ENCODE results near the gene TOMM70. TPM values are rescaled to one million over a fixed set of nuclear protein-coding genes. Genes with fewer than 3 reads are reported as not detected.
A peak's percentile ranks its signal among the peaks of the same experiment; 100 is the strongest.

Gene TOMM70
- total and polyA plus RNA-seq, 7 experiments from 2014 or later, result 18.3 to 43.7 (median 23.9) TPM

GRCh38 chr3:100319951-100320350 is 80.9 kb downstream of the TOMM70 start:
- Histone ChIP-seq H3K4me1 (ENCODE audit: control insufficient read depth in 2 of 2, insufficient read depth in 2 of 2, low read length in 2 of 2) (no peaks in the 10 kb centered on the region), H3K27me3 (ENCODE audit: control insufficient read depth in 2 of 2, insufficient read depth in 2 of 2, low read length in 2 of 2) (no peaks in the 10 kb centered on the region), H3K9me3 (ENCODE audit: control insufficient read depth in 2 of 3, low read length in 3 of 3) (no peaks in the 10 kb centered on the region), H3K4me3 (ENCODE audit: low read length) (no peak overlapping the region), H3K36me3 (ENCODE audit: control insufficient read depth in 2 of 3, insufficient read depth in 3 of 3, low read length in 3 of 3) (peaks cover 0 to 13% (median 9%) of the 10 kb centered on the region in 3 experiments), H3K27ac (ENCODE audit: low read depth, low read length) (no peak overlapping the region)
- Mint-ChIP-seq H3K4me3 (no peak overlapping the region), H3K36me3 (peaks cover 0 to 11% (median 4%) of the 10 kb centered on the region in 5 donors), H3K4me1 (peaks cover 0 to 19% (median 14%) of the 10 kb centered on the region in 7 donors), H3K27me3 (no peaks in the 10 kb centered on the region), H3K27ac (no peak overlapping the region), H3K9me3 (no peaks in the 10 kb centered on the region)
- ATAC-seq, result no peak
- POLR2A ChIA-PET, result no interaction called here
- intact Hi-C loops (cut with micrococcal nuclease), result loop anchor here (5.0 to 10.0 kb wide), 4 partner anchors 82 to 488 kb away; partner anchors contain the start of genes LNP1 (in 1 of the 2), TMEM45A (in 1 of the 2) and TOMM70 (in 1 of the 2)
- CTCF ChIA-PET, result no interaction called here
- DNase-seq, result no peak

- ATAC-seq (no peak), DNase-seq (no peak)
- Histone ChIP-seq H3K4me3 (ENCODE audit: low read length) (no peak overlapping the region), H3K27me3 (ENCODE audit: control insufficient read depth in 2 of 2, insufficient read depth in 2 of 2, low read length in 2 of 2) (no peaks in the 10 kb centered on the region), H3K27ac (ENCODE audit: low read depth, low read length) (no peak overlapping the region), H3K4me1 (ENCODE audit: control insufficient read depth in 2 of 2, insufficient read depth in 2 of 2, low read length in 2 of 2) (no peaks in the 10 kb centered on the region), H3K9me3 (ENCODE audit: control insufficient read depth in 2 of 3, low read length in 3 of 3) (no peaks in the 10 kb centered on the region), H3K36me3 (ENCODE audit: control insufficient read depth in 2 of 3, insufficient read depth in 3 of 3, low read length in 3 of 3) (peaks cover 0 to 13% (median 9%) of the 10 kb centered on the region in 3 experiments)
- peak overlapping the region in 5 of 10 donors; percentile 5 to 73 (median 26) for H3K4me3 Mint-ChIP-seq
- peaks cover 0 to 19% (median 14%) of the 10 kb centered on the region in 7 donors for H3K4me1 Mint-ChIP-seq
- H3K27ac Mint-ChIP-seq, result peak overlapping the region in 3 of 9 donors; percentile 53 to 62 (median 60)
- ChIA-PET POLR2A (no interaction called here), CTCF (interaction anchor here (2.5 kb wide), 1 partner anchor 272 kb away, joined by 19 read pairs; no protein-coding TSS in a partner anchor)
- peaks cover 0 to 14% (median 4%) of the 10 kb centered on the region in 5 donors for H3K36me3 Mint-ChIP-seq
- H3K9me3 Mint-ChIP-seq, result no peaks in the 10 kb centered on the region
- intact Hi-C loops (cut with micrococcal nuclease), result loop anchor here (2.0 to 10.0 kb wide), 7 partner anchors 17 to 486 kb away; partner anchors contain the start of genes LNP1 (in 2 of the 2), TOMM70 (in 2 of the 2), NIT2 (in 1 of the 2) and TMEM45A (in 1 of the 2)
- H3K27me3 Mint-ChIP-seq, result no peaks in the 10 kb centered on the region
These were observed 83.0 kb downstream of the TOMM70 start for GRCh38 chr3:100317912-100318311.

GRCh38 chr3:100316641-100317069 is 84.2 kb downstream of the TOMM70 start:
- peak in 7 of 9 donors; percentile 13 to 60 (median 54) for DNase-seq
- H3K4me1 Mint-ChIP-seq, result peaks cover 0 to 19% (median 14%) of the 10 kb centered on the region in 7 donors
- Histone ChIP-seq H3K27ac (ENCODE audit: low read depth, low read length) (no peak overlapping the region), H3K4me1 (ENCODE audit: control insufficient read depth in 2 of 2, insufficient read depth in 2 of 2, low read length in 2 of 2) (no peaks in the 10 kb centered on the region), H3K27me3 (ENCODE audit: control insufficient read depth in 2 of 2, insufficient read depth in 2 of 2, low read length in 2 of 2) (no peaks in the 10 kb centered on the region), H3K36me3 (ENCODE audit: control insufficient read depth in 2 of 3, insufficient read depth in 3 of 3, low read length in 3 of 3) (peaks cover 3 to 13% (median 9%) of the 10 kb centered on the region in 3 experiments), H3K4me3 (ENCODE audit: low read length) (no peak overlapping the region), H3K9me3 (ENCODE audit: control insufficient read depth in 2 of 3, low read length in 3 of 3) (no peaks in the 10 kb centered on the region)
- H3K9me3 Mint-ChIP-seq, result no peaks in the 10 kb centered on the region
- peak overlapping the region in 6 of 9 donors; percentile 57 to 87 (median 70) for H3K27ac Mint-ChIP-seq
- peak; percentile 95 for ATAC-seq
- peak overlapping the region in 6 of 10 donors; percentile 32 to 67 (median 50) for H3K4me3 Mint-ChIP-seq
- ChIA-PET CTCF (interaction anchor here (2.5 kb wide), 1 partner anchor 273 kb away, joined by 19 read pairs; no protein-coding TSS in a partner anchor), POLR2A (no interaction called here)
- H3K36me3 Mint-ChIP-seq, result peaks cover 0 to 11% (median 4%) of the 10 kb centered on the region in 5 donors
- no peaks in the 10 kb centered on the region for H3K27me3 Mint-ChIP-seq
- intact Hi-C loops (cut with micrococcal nuclease), result loop anchor here (1.0 to 10.0 kb wide), 13 partner anchors 18 to 484 kb away; partner anchors contain the start of genes LNP1 (in 2 of the 2), NIT2 (in 2 of the 2), TMEM45A (in 2 of the 2) and TOMM70 (in 2 of the 2)

Other genes with a start within 250 kb of the TOMM70 start
- 10 to 100 TPM; 30.8 to 42.4 (median 33.9) TPM for gene TBC1D23, start 140.1 kb downstream of the TOMM70 start, total RNA-seq
- gene TBC1D23, start 140.1 kb downstream of the TOMM70 start, polyA plus RNA-seq, result 10 to 100 TPM; 14.0 to 17.5 TPM
- 10 to 100 TPM; 25.3 to 51.6 (median 30.6) TPM for gene NIT2, start 66.3 kb downstream of the TOMM70 start, total RNA-seq
- 10 to 100 TPM; 29.3 to 50.8 TPM for gene NIT2, start 66.3 kb downstream of the TOMM70 start, polyA plus RNA-seq
- gene LNP1, start 450 bp upstream of the TOMM70 start, total RNA-seq, result 1 to 10 TPM in 4 of 5 experiments, under 1 TPM in 1; 0.82 to 2.4 (median 1.6) TPM
- under 1 TPM; 0.37 to 0.92 TPM for gene LNP1, start 450 bp upstream of the TOMM70 start, polyA plus RNA-seq
- gene TMEM45A, start 91.5 kb upstream of the TOMM70 start, total RNA-seq, result under 1 TPM; 0.11 to 0.44 (median 0.21) TPM
- gene TMEM45A, start 91.5 kb upstream of the TOMM70 start, polyA plus RNA-seq, result not detected
- gene ADGRG7, start 208.5 kb upstream of the TOMM70 start, total RNA-seq, result not detected
- gene ADGRG7, start 208.5 kb upstream of the TOMM70 start, polyA plus RNA-seq, result not detected